Measurements from ENCODE around the gene NUCKS1. TPM values are rescaled to one million over a fixed set of nuclear protein-coding genes. Genes with fewer than 3 reads are reported as not detected.
A peak's percentile ranks its signal among the peaks of the same experiment; 100 is the strongest.

NUCKS1 gene
- total RNA-seq, 4 donors from 2014 or later = 48.7 to 73.0 (median 60.3) TPM

GRCh38 chr1:205777994-205778393 lies 28.0 kb upstream of the NUCKS1 start:
- no peak overlapping the region for H3K4me3 ChIP-seq
- DNase-seq (ENCODE audit: low spot score in 2 of 2) = no peak
- H3K4me1 ChIP-seq = peaks cover 17% of the 10 kb centered on the region
- no peaks in the 10 kb centered on the region for H3K36me3 ChIP-seq
- TF ChIP-seq EP300 (IDR thresholded peaks at IDR 0.05) (no peak), CTCF (IDR thresholded peaks at IDR 0.05) (no peak), POLR2AphosphoS5 (IDR thresholded peaks at IDR 0.05) (no peak), POLR2A (IDR thresholded peaks at IDR 0.05) (no peak)
- WGBS = 80% methylated on average over 2 of the region's 2 CpGs
- H3K27ac ChIP-seq = no peak overlapping the region
- no peaks in the 10 kb centered on the region for H3K9me3 ChIP-seq
- H3K27me3 ChIP-seq = no peaks in the 10 kb centered on the region

GRCh38 chr1:205775717-205776056 lies 25.7 kb upstream of the NUCKS1 start:
- Histone ChIP-seq H3K4me1 (peaks cover 17% of the 10 kb centered on the region), H3K27me3 (no peaks in the 10 kb centered on the region), H3K9me3 (no peaks in the 10 kb centered on the region), H3K36me3 (no peaks in the 10 kb centered on the region), H3K27ac (peak overlapping the region; percentile 75), H3K4me3 (peak overlapping the region; percentile 81)
- TF ChIP-seq EP300 (IDR thresholded peaks at IDR 0.05) = no peak
- no peak for TF ChIP-seq CTCF (IDR thresholded peaks at IDR 0.05)
- TF ChIP-seq POLR2AphosphoS5 (IDR thresholded peaks at IDR 0.05) = peak in 1 of 3 donors; percentile 17
- TF ChIP-seq POLR2A (IDR thresholded peaks at IDR 0.05) = no peak
- DNase-seq (ENCODE audit: low spot score in 2 of 2) = no peak

GRCh38 chr1:205775015-205775716 lies 25.2 kb upstream of the NUCKS1 start, which contains the start of gene RAB29:
Gene RAB29 (minus strand): TSS chr1:205775482. CDS start chr1:205774956, 526 bp downstream.
- 1% methylated on average over 39 of the region's 40 CpGs for WGBS
- Histone ChIP-seq H3K36me3 (peaks cover 4% of the 10 kb centered on the region), H3K4me3 (peak within 1 kb of the TSS; percentile 81), H3K27me3 (no peaks in the 10 kb centered on the region), H3K9me3 (no peaks in the 10 kb centered on the region), H3K27ac (peak within 1 kb of the TSS; percentile 75), H3K4me1 (peaks cover 17% of the 10 kb centered on the region)
- DNase-seq (ENCODE audit: low spot score in 2 of 2) = peak; percentile 90 to 92
- TF ChIP-seq EP300 (IDR thresholded peaks at IDR 0.05) (no peak), POLR2A (IDR thresholded peaks at IDR 0.05) (no peak), CTCF (IDR thresholded peaks at IDR 0.05) (no peak), POLR2AphosphoS5 (IDR thresholded peaks at IDR 0.05) (no peak)

- Histone ChIP-seq H3K9me3 (no peaks in the 10 kb centered on the region), H3K27me3 (no peaks in the 10 kb centered on the region), H3K27ac (peak overlapping the region; percentile 75), H3K4me1 (peaks cover 17% of the 10 kb centered on the region), H3K36me3 (peaks cover 7% of the 10 kb centered on the region), H3K4me3 (peak overlapping the region; percentile 81)
- 23% methylated on average over 33 of the region's 36 CpGs for WGBS
- no peak for TF ChIP-seq CTCF (IDR thresholded peaks at IDR 0.05)
- no peak for DNase-seq (ENCODE audit: low spot score in 2 of 2)
Observed at GRCh38 chr1:205774198-205775014, 24.4 kb upstream of the NUCKS1 start.

GRCh38 chr1:205772607-205773032 lies 22.6 kb upstream of the NUCKS1 start:
- DNase-seq (ENCODE audit: low spot score in 2 of 2) = no peak
- TF ChIP-seq CTCF (IDR thresholded peaks at IDR 0.05) (no peak), EP300 (IDR thresholded peaks at IDR 0.05) (no peak), POLR2A (IDR thresholded peaks at IDR 0.05) (no peak), POLR2AphosphoS5 (IDR thresholded peaks at IDR 0.05) (no peak)
- Histone ChIP-seq H3K4me3 (no peak overlapping the region), H3K27me3 (no peaks in the 10 kb centered on the region), H3K9me3 (no peaks in the 10 kb centered on the region), H3K4me1 (peaks cover 17% of the 10 kb centered on the region), H3K27ac (no peak overlapping the region), H3K36me3 (peaks cover 7% of the 10 kb centered on the region)
- 87% methylated on average over 2 of the region's 2 CpGs for WGBS
